Adrenal gland (tissue), 5 donors: ENCODE data around the gene FAM120B.

Experiments
- CTCF ChIP-seq, 6 experiments: fragments of 450-650 bp in 4 of 6; fragments of 200-600 bp in 2 of 6; sonication (generic) in 1 of 6; IDR thresholded peaks; 1 replicate in 5 of 6; 2 replicates in 1 of 6; pipeline versions ENCODE4 v1.5.1 to v1.8.0; 2016 to 2021; ENCODE audit warnings: antibody characterized with exemption in 6 of 6, mild to moderate bottlenecking in 2 of 6, moderate library complexity in 1 of 6
- POLR2A ChIP-seq, 2 donors: fragments of 450-650 bp; IDR thresholded peaks; one replicate each; pipeline ENCODE4 v1.6.1; 2017; ENCODE audit warnings: antibody characterized with exemption in 2 of 2, mild to moderate bottlenecking in 2 of 2, moderate library complexity in 1 of 2
- donor health status: DM: no; HTN: no; CAD: no.

GRCh38 chr6:170455335-170455979 lies 148.9 kb downstream of the FAM120B start:
- no peak for TF ChIP-seq CTCF (IDR thresholded peaks at IDR 0.05)
- no peak for TF ChIP-seq POLR2A (IDR thresholded peaks at IDR 0.05)
